Head of caudate nucleus (tissue), 42 donors: ENCODE results near the gene ITPR1.

Experiments
- DNase-seq, 42 donors: peaks; one replicate each; pipeline versions ENCODE4 v3.0.0 to v3.0.0-alpha.2; 2020 to 2021; ENCODE audit warnings: mixed read lengths in 7 of 42
- intact Hi-C: fragments of 100-400 bp; cut with DNase I; formaldehyde crosslinking; loops from one replicate; pipeline ENCODE4 v1.15.0; 2022

The ITPR1 gene

DNA sequence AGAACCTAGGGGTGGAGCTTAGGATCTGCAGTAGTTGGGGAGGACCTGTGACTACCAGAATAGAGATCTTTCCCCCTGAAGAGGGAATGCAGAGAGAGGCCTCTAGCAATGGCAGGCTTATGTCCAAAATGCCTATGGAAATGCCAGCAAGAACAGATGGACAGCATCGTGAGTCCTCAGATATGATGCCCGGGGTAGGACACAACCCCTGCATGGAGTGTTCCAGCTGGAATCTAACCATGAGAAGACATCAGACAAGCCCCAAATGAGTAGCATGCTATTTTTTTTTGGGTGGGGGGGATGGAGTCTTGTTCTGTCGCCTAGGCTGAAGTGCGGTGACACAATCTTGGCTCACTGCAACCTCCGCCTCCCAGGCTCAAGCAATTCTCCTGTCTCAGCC lies 111.5 kb downstream of the ITPR1 start:
- intact Hi-C loops = no loop called here
- DNase-seq = no peak

DNA sequence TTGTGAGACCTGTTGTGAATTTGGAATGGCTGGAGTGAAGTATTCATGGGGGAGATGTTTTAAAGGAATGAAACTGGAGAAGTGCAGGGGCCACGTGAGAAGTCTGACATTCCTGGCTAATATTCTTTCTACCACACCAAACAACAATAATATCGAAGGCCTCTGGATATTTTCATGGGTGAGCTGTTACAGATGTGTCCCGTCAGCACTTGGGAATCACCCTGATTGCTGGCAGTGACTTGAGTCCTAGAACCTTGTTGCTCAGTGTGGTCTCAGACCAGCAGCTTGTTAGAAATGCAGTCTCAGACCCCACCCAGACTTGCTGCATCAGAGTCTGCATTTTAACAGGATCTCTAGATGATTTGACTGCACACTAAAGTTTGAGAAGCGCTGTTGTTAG lies 113.8 kb downstream of the ITPR1 start:
- intact Hi-C loops = no loop called here
- DNase-seq = no peak

DNA sequence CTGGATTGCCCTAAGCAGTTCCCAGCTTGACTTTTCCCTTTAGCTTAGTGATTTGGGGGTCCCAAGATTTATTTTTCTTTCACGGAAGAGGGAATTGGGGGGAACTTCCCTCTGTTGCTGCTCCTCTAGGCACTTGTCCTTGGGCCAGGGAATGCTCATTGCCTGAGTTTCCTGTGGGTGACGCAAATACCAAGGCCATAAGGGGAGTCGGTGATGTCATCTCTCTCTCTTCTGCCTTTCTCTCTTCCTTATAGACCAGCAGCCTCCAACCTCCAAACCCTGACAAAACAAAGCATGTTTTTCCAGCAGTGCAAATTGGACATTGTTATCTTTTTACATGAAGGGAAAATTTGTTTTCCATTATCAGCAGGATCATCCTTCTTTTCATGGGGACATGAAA lies 120.2 kb downstream of the ITPR1 start:
- intact Hi-C loops = no loop called here

DNA sequence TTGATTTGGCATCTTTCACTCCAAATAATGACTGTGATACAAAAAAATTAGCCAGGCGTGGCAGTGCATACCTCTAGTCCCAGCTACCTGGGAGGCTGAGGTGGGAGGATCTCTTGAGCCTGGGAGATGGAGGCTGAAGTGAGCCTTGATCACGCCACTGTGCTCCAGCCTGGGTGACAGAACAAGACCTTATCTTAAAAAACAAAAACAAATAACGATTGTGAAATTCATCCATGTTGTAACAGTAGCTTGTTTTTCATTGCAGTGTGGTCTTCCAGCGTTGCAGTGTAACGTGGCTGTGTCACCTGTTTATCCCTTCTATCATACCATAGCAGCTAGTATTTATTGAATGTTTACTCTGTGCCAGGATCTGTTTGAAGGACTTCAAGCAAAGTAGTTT lies 120.9 kb downstream of the ITPR1 start:
- intact Hi-C loops = no loop called here
- no peak for DNase-seq

More for the DNA sequence above, 120.2 kb downstream of the ITPR1 start:
- no peak for DNase-seq

DNA sequence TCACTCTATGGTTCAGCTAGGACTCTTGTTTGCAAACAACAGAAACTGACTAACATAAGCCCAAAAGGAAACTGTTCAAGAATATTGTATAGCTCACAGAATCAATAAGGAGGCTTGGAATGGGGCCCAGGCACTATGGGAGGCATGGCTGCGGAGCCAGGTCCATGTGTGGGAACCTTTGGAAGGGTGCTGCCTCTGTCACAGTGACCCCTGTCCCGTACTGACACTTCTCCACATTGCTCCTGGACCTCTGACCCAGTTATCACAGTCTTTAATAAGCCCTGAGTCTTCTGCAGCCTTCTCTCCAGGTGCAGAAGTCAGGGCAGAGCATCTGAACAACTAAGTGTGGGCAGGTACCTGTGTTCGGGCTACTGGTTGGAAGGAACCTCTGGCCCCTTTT lies 121.8 kb downstream of the ITPR1 start:
- intact Hi-C loops = no loop called here
- no peak for DNase-seq

DNA sequence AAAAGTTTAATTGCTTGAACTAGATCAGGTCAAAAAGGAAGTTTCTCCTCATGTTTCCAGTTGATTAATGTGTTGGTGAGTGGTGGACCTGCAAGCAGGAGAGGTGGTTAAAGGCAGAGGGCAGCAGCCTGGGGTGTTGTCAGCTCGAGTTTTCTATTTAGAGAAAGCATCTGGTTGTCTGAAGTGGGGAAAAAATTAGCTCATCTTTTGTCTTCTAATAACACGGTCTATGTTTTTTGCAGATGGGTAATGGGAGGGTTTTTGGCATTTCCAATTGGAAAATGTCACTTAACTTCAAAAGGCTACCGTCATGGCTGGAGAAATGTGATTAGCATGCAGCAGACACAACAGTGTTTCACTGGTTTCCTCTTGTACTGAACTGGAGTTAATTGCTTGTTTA lies 122.6 kb downstream of the ITPR1 start:
- intact Hi-C loops = no loop called here
- DNase-seq = no peak

DNA sequence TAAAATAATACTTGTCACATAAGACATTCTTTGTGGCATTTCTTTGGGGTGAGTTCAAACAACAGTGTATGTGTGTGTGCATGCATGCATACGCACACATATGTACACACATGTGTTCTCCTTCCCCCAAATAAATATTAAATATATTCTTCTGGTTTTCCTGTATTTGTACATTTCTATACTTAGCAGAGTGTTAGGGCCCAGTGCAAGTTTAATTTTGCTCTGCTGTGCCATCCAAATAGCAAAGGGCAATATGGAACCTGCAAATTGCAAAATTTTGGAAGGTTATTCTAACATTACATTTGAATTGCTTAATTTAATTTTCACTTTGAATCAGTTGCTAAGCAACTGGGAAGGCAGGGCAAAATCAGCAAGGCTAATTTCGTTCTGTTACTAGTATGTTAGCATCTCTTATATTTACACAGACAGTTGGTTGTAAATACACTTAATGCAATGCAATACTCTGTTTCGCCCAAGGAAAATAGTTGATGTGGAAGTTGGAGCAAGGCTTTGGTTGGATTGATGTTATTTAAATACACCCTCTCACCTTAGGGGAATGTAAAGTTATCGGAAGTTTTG lies 130.4 kb downstream of the ITPR1 start:
- intact Hi-C loops = no loop called here
- DNase-seq = no peak

DNA sequence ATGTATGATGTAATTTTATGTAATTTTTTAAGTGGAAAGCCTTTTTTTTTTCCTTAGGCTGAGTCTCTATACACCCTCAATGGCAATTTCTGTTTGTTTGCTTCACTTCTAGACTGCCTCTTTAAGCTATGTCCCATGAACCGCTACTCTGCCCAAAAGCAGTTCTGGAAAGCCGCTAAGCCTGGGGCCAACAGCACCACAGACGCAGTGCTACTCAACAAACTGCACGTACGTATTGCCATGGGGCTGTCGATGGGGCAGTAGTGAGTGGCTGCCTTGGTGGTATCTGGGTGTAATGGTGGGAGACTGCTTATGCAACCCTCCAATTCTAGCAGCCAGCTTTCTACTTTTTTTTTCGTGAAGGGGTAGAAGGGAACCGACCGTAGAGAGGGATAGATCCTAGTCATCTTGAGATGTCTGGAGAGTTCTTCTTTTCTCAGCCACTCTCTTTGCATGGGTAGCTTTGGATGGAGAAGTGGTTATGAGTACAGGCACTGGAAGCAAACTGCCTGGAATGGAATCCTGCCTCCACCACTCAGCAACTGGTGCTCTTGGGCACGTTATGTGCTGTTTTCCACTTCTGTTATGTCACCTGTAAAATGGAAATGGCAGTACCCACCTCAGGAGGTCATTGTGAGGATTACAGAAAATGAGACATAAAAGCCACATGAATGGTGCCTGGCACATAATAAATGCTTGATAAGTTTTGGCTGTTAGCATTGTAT lies 134.7 kb downstream of the ITPR1 start:
- intact Hi-C loops = no loop called here
- DNase-seq = no peak

DNA sequence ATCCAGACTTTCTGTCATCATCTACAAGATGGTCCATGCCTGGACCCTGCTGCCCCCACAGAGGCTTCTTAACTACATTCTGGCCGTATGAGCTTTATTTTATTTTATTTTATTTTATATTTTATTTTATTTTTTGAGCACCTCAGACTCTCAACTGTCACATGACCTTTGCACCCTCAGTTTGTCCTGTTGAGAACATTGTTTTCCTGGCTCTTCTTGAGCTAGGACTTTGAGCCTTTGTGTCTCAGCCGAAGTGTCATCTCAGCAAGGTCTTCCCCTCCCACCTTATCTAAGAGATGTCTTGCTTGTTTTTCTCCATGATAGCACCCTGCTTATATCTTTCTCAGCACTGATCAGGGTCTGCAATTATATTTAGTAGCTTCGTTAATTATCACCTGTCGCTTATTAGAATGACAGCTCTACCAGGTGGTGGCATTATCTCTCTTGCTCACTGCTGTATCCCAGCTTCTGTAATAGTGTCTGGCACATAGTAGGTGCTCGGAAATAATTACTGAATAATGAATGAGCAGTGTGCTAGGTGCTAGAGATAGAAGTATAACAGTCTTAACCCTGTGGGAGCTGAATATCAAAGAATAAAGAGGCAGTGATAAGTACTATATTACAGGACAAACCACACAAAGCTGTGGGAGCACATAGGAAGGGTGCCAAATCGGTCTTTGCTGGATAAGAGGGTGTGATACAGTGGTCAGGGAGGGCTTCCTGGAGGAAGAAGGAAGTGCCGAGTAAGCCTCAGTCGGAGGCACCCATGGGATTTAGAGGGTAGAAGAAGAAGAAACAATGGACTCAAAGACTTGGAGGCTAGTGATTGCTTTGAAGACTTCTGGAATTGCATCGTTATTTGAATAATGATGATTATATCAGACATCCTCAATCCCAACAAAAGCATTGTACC lies 136.2 kb downstream of the ITPR1 start:
- intact Hi-C loops = loop anchor here (10.0 kb wide), 1 partner anchor 135 kb away; the partner anchor contains the start of gene ITPR1
- DNase-seq = no peak

DNA sequence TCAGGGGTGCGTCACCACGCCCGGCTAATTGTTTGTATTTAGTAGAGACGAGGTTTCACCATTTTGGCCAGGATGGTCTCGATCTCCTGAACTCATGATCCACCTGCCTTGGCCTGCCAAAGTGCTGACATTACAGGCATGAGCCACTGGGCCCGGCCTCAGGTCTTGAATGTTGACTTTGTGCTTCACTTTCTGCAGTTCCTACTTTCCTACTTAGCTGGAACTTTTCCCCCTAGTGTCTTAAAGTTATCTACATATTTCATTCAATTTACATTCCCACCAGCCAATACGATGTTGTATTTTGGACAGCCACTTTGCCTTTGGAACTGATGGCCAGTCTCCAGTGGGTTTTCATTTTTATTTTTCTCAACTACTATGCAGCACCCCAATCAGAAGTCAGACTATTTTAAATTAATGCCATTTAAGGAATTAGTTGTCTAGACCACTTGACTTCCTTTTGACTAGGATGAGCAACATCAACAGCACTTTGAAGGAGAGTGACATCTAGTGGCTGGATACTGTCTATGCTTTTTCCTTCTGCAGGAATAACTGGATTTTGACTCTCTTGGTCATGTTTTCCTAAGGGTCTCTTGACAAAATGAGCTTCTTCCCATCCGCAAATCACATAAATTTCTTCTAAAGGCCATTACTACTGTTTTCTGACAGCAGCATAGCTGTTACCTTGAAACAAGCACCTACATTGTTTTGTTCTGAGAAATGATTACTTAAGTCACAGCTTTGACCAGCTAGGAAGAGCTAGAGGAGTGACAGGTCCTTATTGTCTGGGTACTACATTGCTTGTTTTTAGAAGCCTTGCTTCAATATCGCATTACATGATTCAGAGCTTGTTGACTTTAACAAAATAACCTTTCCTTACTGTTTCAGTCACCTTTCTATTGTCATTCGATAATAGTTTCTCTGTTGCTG lies 140.2 kb downstream of the ITPR1 start:
- peak in 6 of 42 donors; percentile 23 to 60 (median 32) for DNase-seq
- intact Hi-C loops = loop anchor here (2.0 to 10.0 kb wide), 2 partner anchors 139 to 285 kb away; partner anchors contain the start of gene ITPR1

DNA sequence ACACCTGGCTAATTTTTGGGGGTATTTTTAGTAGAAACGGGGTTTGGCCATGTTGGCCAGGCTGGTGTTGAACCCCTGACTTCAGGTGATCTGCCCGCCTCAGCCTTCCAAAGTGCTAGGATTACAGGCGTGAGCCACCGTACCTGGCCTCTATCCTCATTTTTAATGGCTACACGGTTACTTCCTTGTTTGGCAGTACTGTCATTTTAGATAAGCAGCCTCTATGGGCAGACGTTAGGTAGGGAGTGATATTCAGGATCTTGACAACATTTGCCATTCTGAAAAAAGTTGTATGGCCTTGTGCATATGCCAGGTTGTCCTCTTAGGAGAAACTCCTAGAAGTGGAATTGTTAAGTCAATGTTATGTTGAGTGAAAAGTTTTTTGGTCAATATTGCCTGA lies 141.7 kb downstream of the ITPR1 start:
- intact Hi-C loops = loop anchor here (10.0 kb wide), 1 partner anchor 140 kb away; the partner anchor contains the start of gene ITPR1
- DNase-seq = no peak

DNA sequence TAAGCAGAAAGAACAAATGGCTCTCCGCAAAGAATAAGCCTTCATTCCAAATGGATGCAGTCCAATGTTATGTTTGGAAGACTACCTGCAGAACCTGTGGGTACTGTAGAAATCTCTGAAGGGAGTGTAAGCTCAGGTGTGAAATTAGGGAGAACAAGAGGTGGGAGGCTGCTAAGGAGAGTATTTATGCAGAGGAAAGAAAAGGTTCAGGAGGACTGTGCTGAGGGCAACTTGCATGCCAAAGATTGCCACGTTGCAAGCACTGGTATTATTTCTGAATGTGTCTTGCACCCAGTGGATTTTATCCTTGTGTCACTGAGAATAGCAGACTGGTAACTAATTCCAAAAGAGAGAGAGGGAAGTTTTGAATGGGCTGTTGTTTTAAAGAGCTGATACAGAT lies 144.1 kb downstream of the ITPR1 start:
- DNase-seq = no peak
- intact Hi-C loops = loop anchor here (10.0 kb wide), 1 partner anchor 142 kb away; the partner anchor contains the start of gene ITPR1

DNA sequence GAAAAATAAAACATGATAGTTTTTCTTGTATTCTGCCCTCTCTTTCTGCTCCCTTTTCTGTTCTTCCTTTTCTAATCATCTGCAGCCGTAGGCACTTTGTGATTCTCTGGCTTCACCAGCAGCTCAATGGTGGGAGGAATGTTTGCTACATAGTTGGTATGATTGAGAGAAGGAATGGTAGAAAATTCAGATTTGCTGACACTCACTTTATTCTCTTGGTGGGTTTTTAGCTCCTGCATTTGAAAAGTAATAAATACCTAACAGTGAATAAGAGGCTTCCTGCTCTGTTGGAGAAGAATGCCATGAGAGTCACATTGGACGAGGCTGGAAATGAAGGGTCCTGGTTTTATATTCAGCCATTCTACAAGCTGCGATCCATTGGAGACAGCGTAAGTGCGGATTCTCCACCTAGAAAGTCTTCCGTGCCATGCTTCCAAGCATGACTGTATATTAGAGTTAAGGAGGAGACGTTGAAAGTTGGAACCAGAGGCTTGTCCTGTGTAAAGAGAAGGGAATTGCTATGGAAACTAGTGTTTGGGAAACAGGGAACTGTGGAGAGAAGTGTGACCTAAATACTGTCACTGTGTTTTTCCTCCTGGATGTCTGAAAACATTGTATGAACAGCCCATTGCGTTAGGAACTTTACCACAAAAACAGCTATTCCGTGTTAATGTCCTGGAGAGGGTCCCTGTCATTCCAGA lies 148.9 kb downstream of the ITPR1 start:
- intact Hi-C loops = no loop called here

DNA sequence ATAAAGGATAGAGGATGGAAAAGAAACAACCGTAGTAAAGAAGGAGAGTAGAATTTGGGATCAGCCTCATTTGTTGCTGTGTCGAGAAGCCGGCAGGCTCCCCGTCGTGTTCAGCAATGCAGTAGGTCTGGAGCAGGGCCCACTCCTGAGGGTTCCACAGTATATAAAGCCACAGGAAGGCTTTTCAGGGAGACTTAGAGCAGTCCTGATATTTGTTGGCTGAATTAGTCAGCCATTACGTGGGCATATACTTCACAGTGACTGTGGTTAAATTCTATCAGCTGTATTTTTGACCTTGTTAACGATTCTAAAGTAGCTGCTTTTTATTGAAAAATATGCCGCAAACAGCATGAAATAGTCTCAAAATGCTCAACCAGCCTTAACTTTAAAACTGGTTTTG lies 149.5 kb downstream of the ITPR1 start:
- intact Hi-C loops = no loop called here
- no peak for DNase-seq

More for the DNA sequence above, 148.9 kb downstream of the ITPR1 start:
- DNase-seq = no peak

DNA sequence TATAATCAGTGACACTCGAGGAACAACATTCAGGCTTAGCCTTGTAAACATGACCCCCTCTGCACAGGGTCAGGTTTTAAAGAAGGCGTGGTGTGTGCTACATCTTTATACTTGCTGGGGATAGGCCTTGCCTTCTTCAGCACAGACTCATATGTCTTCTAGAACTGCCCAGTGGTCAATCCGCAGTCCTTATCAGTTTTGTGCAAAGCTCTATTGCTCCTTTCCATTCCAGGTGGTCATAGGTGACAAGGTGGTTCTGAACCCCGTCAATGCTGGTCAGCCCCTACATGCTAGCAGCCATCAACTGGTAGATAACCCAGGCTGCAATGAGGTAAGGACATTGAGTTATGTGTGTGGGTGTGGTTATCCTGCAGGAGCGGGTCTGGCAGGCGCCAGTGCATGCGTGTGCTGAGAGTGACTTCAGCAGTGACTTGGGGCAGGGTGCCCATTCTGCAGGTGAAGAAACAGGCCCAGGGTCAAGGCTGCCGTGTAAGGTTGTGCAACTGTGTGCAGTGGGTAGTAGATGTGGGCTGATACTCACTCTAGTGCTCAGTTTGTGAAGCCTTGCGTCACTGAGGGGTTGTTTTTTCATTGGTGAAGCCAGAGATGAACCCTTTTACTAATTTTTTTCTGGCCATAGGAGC lies 150.9 kb downstream of the ITPR1 start:
- DNase-seq = peak in 1 of 42 donors; percentile 49
- intact Hi-C loops = no loop called here

DNA sequence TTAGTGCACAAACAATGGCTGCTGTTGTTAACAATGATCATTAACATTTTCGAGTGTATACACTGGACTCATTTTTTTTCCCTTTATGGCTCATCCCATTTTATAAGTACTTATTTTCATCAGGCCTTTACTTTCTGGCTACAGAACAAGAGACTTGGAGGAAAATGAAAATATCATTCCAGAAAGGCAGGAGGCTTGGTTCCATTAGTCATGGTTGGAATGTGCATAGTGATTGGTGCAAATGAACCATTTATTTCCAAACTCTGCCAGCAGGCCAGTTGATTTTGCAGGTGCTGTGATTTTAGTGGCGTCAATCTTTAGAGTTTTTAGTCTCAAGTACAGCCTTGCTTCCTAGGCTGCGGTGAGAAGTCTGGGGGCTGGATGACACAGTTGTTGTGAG lies 151.8 kb downstream of the ITPR1 start:
- DNase-seq = no peak
- intact Hi-C loops = no loop called here

DNA sequence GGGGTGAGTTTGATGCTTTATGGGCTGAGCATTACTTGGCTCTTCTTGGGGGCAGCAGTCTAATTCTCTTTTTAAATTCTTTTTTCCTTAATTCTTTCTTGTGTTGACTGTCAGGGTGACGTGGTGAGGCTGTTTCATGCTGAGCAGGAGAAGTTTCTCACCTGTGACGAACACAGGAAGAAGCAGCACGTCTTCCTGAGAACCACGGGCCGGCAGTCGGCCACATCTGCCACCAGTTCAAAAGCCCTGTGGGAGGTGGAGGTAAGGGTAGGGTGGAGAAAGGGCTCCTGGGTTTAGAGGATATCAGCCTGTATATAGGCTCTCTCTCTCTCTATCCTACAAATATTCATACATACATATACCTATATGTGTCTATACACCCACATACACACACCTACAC lies 152.3 kb downstream of the ITPR1 start:
- intact Hi-C loops = no loop called here
- no peak for DNase-seq

DNA sequence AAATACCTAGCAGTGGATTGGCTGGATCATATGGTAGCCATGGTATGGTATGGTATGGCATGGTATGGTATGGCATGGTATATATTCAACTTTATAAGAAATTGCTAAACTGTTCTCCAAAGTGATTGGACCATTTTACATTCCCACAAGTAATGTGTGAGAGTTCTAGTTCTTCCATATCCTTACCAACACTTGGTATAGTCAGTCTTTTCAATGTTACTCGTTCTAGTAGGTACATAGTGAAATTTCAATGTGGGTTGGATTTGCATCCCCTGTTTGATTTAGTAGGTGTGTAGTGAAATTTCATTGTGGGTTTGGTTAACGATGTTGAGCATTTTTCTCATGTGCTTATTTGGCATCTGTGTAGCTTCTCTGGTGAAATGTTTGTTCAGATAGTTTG lies 154.3 kb downstream of the ITPR1 start:
- no peak for DNase-seq
- intact Hi-C loops = no loop called here
